PC-3 (cell line): ENCODE results near the gene USP17L5.
"Not testable (repeated sequence)": the region's sequence is repeated elsewhere in the genome, so short reads cannot be mapped to it uniquely, and the experiment has no call there.

ENCODE experiments used
- CTCF ChIP-seq: fragments of 300-600 bp; sonication (generic); conservative IDR thresholded peaks from 2 replicates; pipeline ENCODE4 v1.5.1; 2017; ENCODE audit warnings: antibody characterized with exemption, low read depth, mild to moderate bottlenecking, low read length
- EZH2 ChIP-seq: fragments of 300-600 bp; sonication (generic); IDR thresholded peaks from one replicate; pipeline ENCODE4 v1.6.1; 2017; ENCODE audit warnings: antibody characterized with exemption, mild to moderate bottlenecking, low read length; ENCODE audit not compliant: unreplicated experiment
- EZH2phosphoT487 ChIP-seq: fragments of 300-600 bp; sonication (generic); IDR thresholded peaks from 2 replicates; pipeline ENCODE4 v1.6.1; 2018; ENCODE audit warnings: mild to moderate bottlenecking, antibody characterized with exemption, low read length, borderline replicate concordance

GRCh38 chr4:9324865-9325264 is 14.3 kb upstream of the USP17L5 start, which contains the start of gene USP17L24:
- not testable (repeated sequence) for TF ChIP-seq CTCF, EZH2, EZH2phosphoT487
